Activated naive CD4-positive, alpha-beta T cell (primary cell): Measurements from ENCODE around the gene FLOT2.
"Not testable (repeated sequence)": the region's sequence is repeated elsewhere in the genome, so short reads cannot be mapped to it uniquely, and the experiment has no call there.

ENCODE experiments used
- DNase-seq, 4 experiments: peaks; one replicate each; lab custom pipeline; 2025; lab: John Stamatoyannopoulos, UW

The FLOT2 gene

GRCh38 chr17:28895794-28896447 is 1.6 kb downstream of the FLOT2 start:
- DNase-seq, result no peak

- not testable (repeated sequence) for DNase-seq
These were observed 4.0 kb downstream of the FLOT2 start for GRCh38 chr17:28893248-28894183.

GRCh38 chr17:28892024-28892423 is 5.5 kb downstream of the FLOT2 start:
- DNase-seq, result no peak

GRCh38 chr17:28891201-28891600 is 6.3 kb downstream of the FLOT2 start:
- DNase-seq, result no peak

- DNase-seq, result no peak
These were observed 7.5 kb downstream of the FLOT2 start for GRCh38 chr17:28889996-28890395.

DNA sequence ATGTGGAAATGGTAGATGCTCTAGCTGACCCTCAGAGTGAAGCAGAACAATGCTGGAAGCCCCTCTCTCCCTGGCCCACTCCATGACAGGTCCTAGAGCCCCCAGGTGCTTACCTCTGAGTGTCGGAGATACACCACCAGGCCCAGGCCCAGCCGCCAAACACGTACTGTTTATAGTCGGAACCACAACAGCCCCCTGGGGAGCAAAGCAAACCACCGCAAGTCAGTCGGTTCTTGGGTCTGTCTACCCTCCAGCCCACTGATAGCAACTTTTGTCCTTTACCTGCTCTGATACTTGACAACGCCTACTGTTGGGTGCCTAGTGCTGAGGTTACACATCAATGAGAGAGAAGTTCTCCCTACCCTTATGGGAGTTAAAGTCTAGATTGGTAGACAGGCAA is 8.7 kb downstream of the FLOT2 start:
- no peak for DNase-seq

DNA sequence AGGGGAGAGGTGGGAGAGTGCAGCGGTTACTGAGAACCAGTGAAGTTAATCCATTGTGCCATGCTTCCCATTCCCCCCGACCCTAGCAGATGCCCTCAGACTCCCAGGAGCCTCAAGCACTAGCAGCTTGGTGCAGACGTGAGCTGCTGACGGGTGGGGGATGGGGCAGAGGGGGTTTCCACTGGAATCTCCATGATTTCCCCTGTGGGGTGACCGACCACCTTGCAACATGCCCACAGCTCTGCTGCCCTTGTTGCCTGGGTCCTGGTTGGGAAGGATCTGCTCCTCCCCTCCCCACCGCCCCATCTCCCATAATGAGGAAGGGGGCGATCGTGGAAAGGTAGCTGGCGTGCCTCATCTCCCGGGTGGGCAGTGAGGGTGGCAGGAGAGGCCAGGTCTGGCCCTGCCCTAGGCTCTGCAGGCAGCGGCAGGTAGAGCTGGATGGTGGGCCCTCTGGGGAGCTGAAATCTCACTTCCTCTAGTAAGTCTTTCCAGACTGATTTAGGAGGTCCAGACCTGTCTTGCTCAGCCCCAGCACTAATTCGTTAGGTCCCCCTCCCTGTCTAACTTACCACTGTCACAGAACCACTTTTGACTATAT is 9.6 kb downstream of the FLOT2 start:
- no peak for DNase-seq

DNA sequence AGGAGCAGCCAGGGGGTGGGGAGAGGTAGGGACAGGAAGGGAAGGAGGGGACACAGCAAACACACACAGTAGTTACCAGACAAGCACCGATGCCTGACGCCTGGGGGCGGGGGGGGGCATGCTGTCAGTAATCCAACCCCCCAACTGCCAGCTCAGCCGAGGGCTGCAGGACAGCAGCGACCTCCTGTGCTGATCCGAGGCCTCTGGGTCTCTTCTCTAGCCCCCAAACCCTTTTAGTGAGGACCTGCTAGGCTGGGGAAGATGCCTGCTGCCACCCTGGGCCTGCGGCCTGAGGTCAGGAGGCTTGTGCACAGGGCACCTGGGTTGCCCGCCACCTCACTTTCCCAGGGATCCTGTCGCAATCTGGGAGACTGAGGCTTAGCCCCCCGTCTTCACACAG is 11.6 kb downstream of the FLOT2 start:
- no peak for DNase-seq

GRCh38 chr17:28885363-28885762 is 12.2 kb downstream of the FLOT2 start:
- DNase-seq, result no peak

- DNase-seq, result no peak
These were observed 13.4 kb downstream of the FLOT2 start for GRCh38 chr17:28883967-28884702.

- DNase-seq, result no peak
These were observed 15.2 kb downstream of the FLOT2 start for GRCh38 chr17:28882154-28882895.

GRCh38 chr17:28881533-28882056 is 15.9 kb downstream of the FLOT2 start:
- no peak for DNase-seq

DNA sequence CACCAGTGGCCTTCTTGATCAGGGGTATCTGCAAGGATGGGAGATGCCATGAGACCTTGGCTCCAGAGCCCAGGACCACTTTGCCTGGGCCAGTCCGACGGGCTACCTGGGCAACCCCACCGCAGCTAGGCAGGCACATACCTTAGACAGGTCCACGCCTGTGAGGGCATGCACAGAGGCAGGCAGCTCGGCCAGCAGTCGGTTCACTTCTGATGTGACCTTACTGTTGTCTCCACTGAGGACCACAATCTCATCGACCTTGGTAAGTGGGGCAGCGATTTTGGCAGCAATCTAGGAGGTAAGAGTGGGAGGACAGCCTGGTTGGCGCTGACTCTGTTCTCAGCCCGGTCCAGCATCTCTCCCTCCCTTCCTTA is 17.0 kb downstream of the FLOT2 start:
- DNase-seq, result no peak

GRCh38 chr17:28879886-28880571 is 17.5 kb downstream of the FLOT2 start:
- DNase-seq, result no peak

GRCh38 chr17:28878981-28879380 is 18.6 kb downstream of the FLOT2 start:
- no peak for DNase-seq

GRCh38 chr17:28878158-28878910 is 19.2 kb downstream of the FLOT2 start:
- no peak for DNase-seq

- not testable (repeated sequence) for DNase-seq
These were observed 20.3 kb downstream of the FLOT2 start for GRCh38 chr17:28877150-28877711.

GRCh38 chr17:28875848-28876550 is 21.5 kb downstream of the FLOT2 start:
- no peak for DNase-seq

GRCh38 chr17:28874750-28875149 is 22.8 kb downstream of the FLOT2 start:
- DNase-seq, result no peak
